Thoracic aorta (tissue), 2 donors: ENCODE results near the gene STIM1. TPM values are rescaled to one million over a fixed set of nuclear protein-coding genes. Genes with fewer than 3 reads are reported as not detected.

ENCODE experiments used
- ATAC-seq: fragments of 150-250 bp; one replicate; pipeline ENCODE4 v1.8.0; 2017; ENCODE audit warnings: low read depth; ENCODE audit not compliant: insufficient number of reproducible peaks, low FRiP score
- DNase-seq: peaks from one replicate; pipeline ENCODE4 v3.0.0-alpha.2; 2020; ENCODE audit warnings: low spot score
- H3K27ac ChIP-seq, 2 donors: fragments of 200-600 bp; sonication (generic); 1 replicate in 1 of 2; 2 replicates in 1 of 2; pipeline ENCODE4 v1.5.1; 2016; ENCODE audit warnings: mild to moderate bottlenecking in 2 of 2, moderate library complexity in 2 of 2
- H3K27me3 ChIP-seq: fragments of 200-600 bp; sonication (generic); replicated peaks from 2 replicates; pipeline ENCODE4 v1.6.0; 2016; ENCODE audit warnings: mild to moderate bottlenecking; ENCODE audit not compliant: insufficient read depth
- H3K36me3 ChIP-seq: fragments of 200-600 bp; sonication (generic); one replicate; pipeline ENCODE4 v1.5.1; 2016
- H3K4me1 ChIP-seq, 2 donors: fragments of 200-600 bp; sonication (generic); 1 replicate in 1 of 2; 2 replicates in 1 of 2; pipeline versions ENCODE4 v1.5.1 to v1.6.0; 2016; ENCODE audit warnings: low read depth in 2 of 2, mild to moderate bottlenecking in 1 of 2; ENCODE audit not compliant: control insufficient read depth in 1 of 2
- H3K4me3 ChIP-seq: fragments of 200-600 bp; sonication (generic); 2 replicates; pipeline ENCODE4 v1.5.1; 2016; ENCODE audit warnings: mild to moderate bottlenecking
- H3K9me3 ChIP-seq: fragments of 200-600 bp; sonication (generic); 2 replicates; pipeline ENCODE4 v1.5.1; 2016
- total RNA-seq, 2 donors: library from RNA; depleted of rRNA; stranded (reverse); fragments of >200 nt; gene quantifications; one replicate each; pipeline versions ENCODE4 v1.1.0 to v1.2.3, GENCODE V29; 2016
- TF ChIP-seq, protein P1 (sequence below): fragments of 200-600 bp; sonication (generic); IDR thresholded peaks from one replicate; pipeline ENCODE4 v1.5.1; 2019; ENCODE audit warnings: antibody characterized with exemption

The STIM1 gene
- total RNA-seq, 2 donors from 2014 or later: 53.8 to 63.0 TPM

DNA sequence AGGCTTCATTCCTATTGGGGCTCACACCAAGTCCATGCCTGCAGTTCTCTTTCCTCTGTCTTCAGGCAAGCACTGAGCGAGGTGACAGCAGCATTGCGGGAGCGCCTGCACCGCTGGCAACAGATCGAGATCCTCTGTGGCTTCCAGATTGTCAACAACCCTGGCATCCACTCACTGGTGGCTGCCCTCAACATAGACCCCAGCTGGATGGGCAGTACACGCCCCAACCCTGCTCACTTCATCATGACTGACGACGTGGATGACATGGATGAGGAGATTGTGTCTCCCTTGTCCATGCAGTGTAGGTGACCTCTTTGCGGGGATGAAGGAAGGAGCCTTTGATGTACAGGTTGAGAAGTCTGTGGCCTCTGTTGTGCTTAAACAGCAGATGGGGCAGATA lies 227.7 kb downstream of the STIM1 start:
- Histone ChIP-seq H3K9me3 (no peaks in the 10 kb centered on the region), H3K36me3 (peaks cover 52% of the 10 kb centered on the region), H3K27me3 (no peaks in the 10 kb centered on the region), H3K4me3 (no peak overlapping the region), H3K27ac (no peak overlapping the region), H3K4me1 (no peaks in the 10 kb centered on the region)
- ATAC-seq (no peak), DNase-seq (no peak)
- TF ChIP-seq, protein P1, sequence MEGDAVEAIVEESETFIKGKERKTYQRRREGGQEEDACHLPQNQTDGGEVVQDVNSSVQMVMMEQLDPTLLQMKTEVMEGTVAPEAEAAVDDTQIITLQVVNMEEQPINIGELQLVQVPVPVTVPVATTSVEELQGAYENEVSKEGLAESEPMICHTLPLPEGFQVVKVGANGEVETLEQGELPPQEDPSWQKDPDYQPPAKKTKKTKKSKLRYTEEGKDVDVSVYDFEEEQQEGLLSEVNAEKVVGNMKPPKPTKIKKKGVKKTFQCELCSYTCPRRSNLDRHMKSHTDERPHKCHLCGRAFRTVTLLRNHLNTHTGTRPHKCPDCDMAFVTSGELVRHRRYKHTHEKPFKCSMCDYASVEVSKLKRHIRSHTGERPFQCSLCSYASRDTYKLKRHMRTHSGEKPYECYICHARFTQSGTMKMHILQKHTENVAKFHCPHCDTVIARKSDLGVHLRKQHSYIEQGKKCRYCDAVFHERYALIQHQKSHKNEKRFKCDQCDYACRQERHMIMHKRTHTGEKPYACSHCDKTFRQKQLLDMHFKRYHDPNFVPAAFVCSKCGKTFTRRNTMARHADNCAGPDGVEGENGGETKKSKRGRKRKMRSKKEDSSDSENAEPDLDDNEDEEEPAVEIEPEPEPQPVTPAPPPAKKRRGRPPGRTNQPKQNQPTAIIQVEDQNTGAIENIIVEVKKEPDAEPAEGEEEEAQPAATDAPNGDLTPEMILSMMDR: no peak

DNA sequence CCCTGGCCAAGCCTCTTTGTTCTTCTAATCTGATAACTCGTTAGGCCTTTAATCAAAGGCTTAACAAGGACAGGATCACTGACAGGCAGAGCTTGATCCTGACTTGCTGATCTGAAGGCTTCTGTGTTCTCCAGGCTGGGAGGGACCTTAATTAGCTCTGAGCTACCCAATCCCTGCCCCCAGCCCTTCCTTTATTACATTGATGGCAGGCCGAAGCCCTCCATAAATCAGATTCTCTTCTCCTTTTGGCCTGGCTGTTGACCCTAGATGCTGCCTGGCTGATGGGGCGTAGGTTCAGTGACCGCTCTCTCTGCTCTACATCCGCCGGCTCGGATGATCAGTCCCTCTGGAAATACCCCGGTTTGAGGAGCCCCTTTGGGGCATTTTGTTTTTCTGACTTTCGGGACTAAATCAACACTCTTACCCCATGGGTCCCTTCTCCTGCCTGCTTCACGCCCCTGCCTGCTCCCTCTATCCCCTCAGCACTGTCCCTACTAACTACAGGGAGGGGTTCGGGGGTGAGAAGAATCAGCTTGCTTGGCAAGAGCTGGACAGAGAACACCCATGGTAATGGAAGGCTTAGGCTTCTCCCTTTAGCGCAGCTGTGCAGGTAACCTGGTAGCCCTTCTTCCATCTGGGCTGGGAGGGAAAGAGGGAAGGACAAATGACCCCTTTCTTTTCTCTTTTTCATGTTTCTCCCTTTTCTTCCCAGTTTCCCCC lies 229.1 kb downstream of the STIM1 start:
- ATAC-seq (no peak), DNase-seq (no peak)
- no peaks in the 10 kb centered on the region for H3K9me3 ChIP-seq
- H3K27ac ChIP-seq: no peak overlapping the region
- peaks cover 58% of the 10 kb centered on the region for H3K36me3 ChIP-seq
- no peaks in the 10 kb centered on the region for H3K27me3 ChIP-seq
- H3K4me3 ChIP-seq: no peak overlapping the region
- TF ChIP-seq, protein P1: no peak
- H3K4me1 ChIP-seq: no peaks in the 10 kb centered on the region

DNA sequence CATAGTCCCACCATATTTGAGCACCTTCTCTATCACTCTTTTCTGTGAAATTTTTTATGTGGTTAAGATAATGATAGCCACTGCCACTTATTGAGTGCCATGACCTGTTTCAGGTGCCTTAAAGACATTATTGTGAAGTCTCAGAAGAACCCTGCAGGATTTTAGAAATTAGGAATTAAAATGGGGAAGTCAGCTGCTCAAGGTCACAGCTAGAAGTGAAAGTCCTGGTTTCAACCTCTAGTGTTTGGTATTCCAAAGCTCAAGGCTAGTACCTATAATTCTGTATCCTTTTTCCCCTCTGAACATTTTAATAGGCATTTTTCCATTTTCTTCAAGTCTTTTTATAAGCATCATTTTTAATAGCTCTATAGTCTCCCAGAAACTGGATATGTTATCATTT lies 230.1 kb downstream of the STIM1 start:
- Histone ChIP-seq H3K27me3 (no peaks in the 10 kb centered on the region), H3K4me1 (no peaks in the 10 kb centered on the region), H3K27ac (no peak overlapping the region), H3K9me3 (no peaks in the 10 kb centered on the region), H3K4me3 (no peak overlapping the region), H3K36me3 (peaks cover 67% of the 10 kb centered on the region)
- TF ChIP-seq, protein P1: no peak
- ATAC-seq (no peak), DNase-seq (no peak)

DNA sequence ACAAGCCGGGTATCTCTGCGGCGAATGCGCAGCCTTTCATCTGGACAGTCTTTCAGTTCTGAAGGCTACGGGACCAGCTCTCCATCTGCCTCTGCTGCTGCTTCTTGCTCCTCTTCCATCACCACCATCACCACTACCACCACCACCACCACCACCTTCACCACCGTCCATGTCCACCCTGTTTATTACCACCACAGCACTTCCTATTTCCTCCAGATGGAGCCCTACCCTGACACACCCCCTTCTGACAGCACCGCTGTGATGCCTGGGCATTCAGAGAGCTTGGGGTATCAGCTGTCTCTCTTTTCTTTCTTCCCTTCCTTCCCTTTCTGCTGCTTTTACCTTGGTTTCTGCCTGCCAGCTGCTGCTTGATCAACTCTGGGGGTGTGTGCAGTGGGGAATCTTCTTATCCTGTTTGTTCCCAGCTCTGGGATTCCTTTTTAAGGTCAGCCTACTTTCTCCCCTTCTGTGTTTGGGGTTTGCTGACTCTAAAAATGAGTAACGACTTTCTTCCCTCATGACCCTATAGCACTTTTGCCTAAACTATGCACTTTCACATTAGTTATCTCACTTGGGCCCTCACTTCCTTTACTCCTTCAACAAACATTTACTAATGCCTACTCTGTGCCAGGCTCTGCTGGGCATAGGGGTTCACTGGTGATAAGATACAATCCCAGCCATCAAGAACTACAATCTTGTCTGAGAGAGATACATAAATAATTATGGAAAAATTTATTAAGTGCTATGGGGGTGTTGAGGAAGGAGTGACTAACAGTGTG lies 231.3 kb downstream of the STIM1 start:
- Histone ChIP-seq H3K36me3 (peaks cover 70% of the 10 kb centered on the region), H3K4me3 (no peak overlapping the region), H3K27ac (no peak overlapping the region), H3K27me3 (no peaks in the 10 kb centered on the region), H3K4me1 (no peaks in the 10 kb centered on the region), H3K9me3 (no peaks in the 10 kb centered on the region)
- TF ChIP-seq, protein P1: no peak
- ATAC-seq (no peak), DNase-seq (no peak)

DNA sequence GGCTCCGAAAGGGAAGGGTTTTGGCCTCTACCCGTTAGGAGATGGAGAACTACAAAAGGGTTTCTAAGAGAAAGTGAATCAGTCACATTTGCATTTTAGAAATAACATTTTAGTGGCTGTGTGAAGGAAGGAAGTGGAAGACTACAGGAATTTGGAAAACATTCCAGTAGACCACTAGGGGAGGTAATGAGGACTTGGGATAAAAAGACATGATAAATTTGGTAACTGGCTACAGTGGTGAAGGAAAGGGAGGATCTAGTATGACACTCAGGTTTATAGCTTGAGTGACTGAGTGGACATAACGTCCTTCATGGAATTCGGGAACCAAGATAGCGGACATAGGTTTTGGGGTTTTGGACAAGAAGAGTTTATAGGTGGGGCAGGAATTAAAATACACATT lies 232.1 kb downstream of the STIM1 start:
- Histone ChIP-seq H3K36me3 (peaks cover 63% of the 10 kb centered on the region), H3K4me3 (no peak overlapping the region), H3K4me1 (no peaks in the 10 kb centered on the region), H3K9me3 (no peaks in the 10 kb centered on the region), H3K27ac (no peak overlapping the region), H3K27me3 (no peaks in the 10 kb centered on the region)
- DNase-seq (no peak), ATAC-seq (no peak)
- TF ChIP-seq, protein P1: no peak
